HG02642 (cell line): ENCODE measurements around the gene GTSE1.
A peak's percentile ranks its signal among the peaks of the same experiment; 100 is the strongest.

ENCODE experiments used
- ATAC-seq: cut with Tn5 transposase; IDR thresholded peaks from one replicate; pipeline ENCODE4 v1.9.1; 2021; ENCODE audit warnings: mild to moderate bottlenecking; ENCODE audit not compliant: unreplicated experiment, poor library complexity

The GTSE1 gene

DNA sequence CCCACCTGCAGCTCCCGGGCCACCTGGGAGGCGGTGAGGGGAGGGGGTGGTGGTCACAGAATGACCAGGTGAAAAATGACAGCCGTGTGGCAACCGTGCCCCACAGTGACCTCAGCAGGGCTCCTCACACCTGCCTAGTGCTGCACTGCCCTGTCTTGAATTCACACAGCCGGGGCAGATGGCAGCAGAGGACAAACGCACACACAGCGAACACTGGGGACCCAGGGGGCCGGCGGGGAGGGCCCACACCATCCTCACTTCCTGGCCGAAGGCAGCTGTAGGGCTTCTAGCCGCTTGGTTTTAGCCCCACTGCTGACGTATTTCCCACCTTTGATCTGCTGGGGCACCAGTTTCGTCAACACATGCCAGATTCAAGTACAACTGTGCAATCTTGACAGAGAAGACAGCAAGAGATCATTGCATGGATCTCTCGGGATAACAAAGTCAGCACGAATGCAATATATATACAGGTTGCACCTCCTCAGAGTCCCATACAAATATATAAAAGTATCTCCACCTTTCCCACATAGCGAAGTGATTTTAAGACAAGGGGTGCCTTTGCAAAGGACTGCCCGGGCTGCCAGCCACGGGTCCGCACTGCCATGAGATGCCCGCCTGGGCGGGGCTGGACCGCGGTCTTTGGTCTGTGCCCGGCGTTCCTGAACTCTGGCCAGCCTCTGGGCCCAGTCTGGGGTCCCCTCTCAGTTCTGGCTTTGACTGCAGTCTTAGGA, 65.7 kb downstream of the GTSE1 start:
- ATAC-seq, result no peak

GRCh38 chr22:46362934-46363515, 66.4 kb downstream of the GTSE1 start:
- no peak for ATAC-seq

DNA sequence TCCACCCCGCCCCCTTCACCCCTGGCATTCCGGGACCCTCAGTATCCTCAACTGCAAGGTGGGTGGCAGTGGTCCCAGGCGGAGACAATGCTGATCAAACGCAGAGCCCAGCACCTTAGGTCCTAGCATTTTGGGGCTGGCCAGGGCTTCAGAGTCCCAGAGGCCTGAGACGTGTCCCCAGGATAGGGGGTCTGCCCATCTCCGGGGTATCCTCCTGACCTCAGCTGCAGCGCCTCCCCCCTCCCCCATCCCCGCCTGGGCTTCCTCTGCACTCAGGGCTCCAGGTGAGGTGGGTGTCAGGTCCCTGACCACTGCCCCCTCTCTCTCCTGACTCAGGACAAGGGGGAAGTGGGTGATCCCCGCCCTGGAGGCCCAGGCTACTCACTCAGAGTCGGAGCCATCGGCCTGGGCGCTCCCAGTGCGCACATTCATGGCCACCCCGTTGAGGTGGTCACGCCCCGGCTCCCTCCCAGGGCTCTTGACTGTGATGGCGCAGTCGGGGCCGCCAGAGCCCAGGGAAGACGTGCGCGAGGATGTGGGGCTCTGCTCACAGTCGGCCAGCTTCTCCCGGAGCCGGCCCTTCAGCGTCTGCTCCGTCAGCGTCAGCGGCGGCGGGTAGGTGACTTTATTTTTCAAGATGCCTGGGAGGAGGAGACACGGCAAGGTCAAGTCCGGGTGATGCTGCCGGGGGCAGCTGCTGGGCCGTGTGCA, 67.1 kb downstream of the GTSE1 start:
- ATAC-seq, result no peak

DNA sequence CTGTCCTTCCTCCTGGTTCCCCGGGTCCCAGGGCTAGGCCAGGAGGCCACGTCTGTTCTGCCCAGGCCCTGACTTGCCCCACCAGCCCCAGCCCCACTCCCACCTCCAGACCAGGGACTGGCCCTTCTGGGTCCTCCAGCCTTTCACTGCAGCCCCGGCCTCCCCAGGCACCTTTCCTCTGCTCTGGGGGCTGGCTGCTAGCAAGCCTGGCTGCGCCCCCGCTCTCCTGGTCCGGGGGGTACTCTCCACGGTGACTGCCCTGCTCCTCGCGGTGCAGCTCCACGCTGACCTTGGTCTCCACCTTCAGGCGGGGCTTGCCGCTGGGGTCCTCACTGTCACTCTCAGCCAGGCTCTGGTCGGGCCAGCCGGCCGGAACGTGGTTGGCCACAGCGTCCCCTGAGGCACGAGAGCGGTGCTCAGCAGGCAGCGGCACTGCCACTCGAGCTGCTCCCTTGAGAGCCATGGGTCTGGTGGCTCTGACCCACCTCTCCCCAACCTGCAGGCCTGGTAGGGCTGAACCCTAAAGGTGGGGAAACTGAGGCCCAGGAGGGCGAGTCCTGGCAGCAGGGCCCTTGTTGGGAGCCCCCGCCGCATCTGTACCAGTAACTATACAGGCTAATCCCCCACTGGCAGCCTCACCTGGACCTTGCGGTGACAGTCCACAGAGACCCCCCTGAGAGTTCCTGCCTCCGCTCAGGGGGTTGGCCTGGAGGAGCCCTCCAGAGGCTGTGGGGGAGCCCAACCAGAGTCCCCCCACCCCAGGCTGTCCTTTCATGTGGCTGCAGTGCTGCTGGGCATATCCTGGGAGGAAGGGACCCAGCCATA, 67.9 kb downstream of the GTSE1 start:
- ATAC-seq, result no peak

- ATAC-seq, result no peak
Observed at GRCh38 chr22:46365166-46365624, 68.5 kb downstream of the GTSE1 start.

GRCh38 chr22:46366327-46366731, 69.7 kb downstream of the GTSE1 start:
- no peak for ATAC-seq

GRCh38 chr22:46366801-46367706, 70.4 kb downstream of the GTSE1 start:
- no peak for ATAC-seq

DNA sequence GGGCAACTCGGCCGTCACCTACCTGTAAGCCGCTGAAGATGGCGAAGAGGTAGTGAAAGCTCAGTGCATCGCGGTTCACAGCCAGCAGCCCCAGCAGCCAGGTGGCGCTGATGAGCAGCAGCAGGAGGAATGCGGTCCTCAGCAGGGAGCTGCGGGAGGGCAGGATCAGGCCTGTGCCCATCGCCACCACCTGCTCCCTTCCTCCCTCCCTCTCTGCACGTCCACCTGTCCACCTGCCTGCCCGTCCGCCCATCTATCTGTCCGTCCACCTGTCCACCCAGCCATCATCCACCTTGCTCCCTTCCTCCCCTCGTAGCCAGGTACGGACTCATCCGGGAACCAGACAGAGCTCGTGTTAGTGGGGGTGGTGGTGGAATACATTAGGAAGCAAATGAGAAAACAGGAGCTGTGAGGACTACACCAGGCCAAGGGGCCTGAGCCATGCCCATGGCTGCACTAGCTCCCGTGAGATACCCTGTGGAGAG, 71.1 kb downstream of the GTSE1 start:
- ATAC-seq, result peak; percentile 40

DNA sequence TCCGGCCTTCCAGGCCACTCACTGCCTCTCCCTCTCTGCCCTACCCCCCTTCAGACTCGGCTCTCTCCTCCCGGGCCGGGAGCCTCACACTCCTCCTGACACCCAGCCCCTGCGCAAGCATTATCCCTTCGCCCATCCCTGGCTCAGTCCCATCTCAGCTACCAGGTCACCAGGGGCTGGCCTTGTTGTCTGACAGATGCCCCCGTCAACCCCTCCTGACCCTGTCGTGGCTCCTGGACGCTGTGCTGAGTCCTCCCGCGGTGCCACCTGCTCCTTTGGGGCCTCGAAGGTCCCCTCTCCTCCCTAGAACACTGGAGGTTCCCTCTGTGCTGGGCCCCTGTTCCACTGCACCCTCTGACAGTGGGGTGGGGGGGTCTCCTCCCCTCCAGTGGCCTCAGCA, 71.8 kb downstream of the GTSE1 start:
- no peak for ATAC-seq

- no peak for ATAC-seq
Observed at GRCh38 chr22:46368871-46369715, 72.4 kb downstream of the GTSE1 start.

GRCh38 chr22:46369716-46370583, 73.3 kb downstream of the GTSE1 start:
- ATAC-seq, result no peak

GRCh38 chr22:46370584-46371291, 74.1 kb downstream of the GTSE1 start:
- no peak for ATAC-seq

DNA sequence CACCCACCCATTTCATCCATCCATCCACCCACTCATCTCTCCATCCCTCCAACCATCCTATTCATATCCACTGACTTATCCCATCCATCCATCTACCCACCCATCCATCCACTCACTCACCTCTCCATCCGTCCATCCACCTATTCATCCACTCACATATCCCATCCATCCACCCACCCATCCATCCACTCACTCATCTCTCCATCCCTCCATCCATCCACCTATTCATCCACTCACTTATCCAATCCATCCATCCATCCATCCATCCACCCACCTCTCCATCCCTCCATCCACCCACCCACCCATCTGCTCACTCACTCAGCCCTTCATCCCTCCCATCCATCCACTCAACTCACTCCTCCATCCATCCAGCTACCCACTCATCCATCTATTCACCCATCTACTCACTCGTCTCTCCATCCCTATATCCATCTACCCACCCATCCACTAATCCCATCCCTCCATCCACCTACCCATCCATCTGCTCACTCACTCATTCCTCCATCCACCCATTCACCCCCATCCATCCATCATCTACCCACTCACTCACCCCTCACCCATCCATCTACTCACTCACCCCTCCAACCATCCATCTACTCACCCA, 75.1 kb downstream of the GTSE1 start:
- no peak for ATAC-seq

DNA sequence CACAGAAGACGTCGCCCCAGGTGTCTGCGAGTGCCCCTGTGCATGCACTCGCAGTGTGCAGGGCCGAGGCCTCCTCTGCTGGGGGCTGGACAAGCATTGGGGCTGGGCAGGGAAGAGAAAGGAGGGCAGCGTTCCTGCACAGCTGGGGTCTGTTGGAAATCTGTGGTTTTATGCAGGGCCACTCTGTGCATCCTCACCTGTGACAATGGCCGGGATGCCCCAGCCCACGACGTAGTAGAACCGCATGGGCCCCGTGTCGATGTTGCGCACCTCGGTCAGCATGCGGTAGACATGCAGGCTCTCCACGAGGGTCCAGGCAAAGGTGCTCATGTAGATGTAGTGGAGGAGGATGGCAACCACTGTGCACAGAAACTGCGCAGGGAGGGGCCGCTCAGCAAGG, 76.0 kb downstream of the GTSE1 start:
- ATAC-seq, result no peak

DNA sequence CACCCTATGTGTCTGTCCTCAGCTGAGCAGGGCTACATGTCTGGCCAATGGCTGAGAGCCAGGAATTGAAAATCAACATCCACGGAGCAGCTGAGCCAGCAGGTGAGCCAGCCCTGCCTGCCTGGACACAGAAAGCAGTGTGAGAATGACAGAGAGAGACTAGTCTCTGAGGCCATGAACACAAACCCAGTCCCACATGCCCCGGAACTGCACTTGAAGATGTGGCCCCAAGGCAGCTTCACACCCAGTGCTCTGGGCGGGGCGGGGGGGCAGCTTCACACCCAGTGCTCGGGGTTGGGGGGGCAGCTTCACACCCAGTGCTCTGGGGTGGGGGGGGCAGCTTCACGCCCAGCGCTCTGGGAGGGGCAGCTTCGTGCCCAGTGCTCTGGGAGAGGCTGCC, 76.5 kb downstream of the GTSE1 start:
- no peak for ATAC-seq

- no peak for ATAC-seq
Observed at GRCh38 chr22:46373921-46374662, 77.4 kb downstream of the GTSE1 start.
